Activated CD4-positive, CD25-positive, alpha-beta regulatory T cell treated with anti-CD3 and anti-CD28 coated beads, Interleukin-2, amount 50 U/mL, for 24 hours (primary cell): Measurements from ENCODE around the gene ITPA.

ENCODE experiments used
- ATAC-seq, 2 donors: fragments of 150-1000 bp; cut with Tn5 transposase; one replicate each; pipeline ENCODE4 v1.10.0; 2021; ENCODE audit warnings: mild to moderate bottlenecking in 1 of 2, moderate library complexity in 1 of 2

Gene ITPA

DNA sequence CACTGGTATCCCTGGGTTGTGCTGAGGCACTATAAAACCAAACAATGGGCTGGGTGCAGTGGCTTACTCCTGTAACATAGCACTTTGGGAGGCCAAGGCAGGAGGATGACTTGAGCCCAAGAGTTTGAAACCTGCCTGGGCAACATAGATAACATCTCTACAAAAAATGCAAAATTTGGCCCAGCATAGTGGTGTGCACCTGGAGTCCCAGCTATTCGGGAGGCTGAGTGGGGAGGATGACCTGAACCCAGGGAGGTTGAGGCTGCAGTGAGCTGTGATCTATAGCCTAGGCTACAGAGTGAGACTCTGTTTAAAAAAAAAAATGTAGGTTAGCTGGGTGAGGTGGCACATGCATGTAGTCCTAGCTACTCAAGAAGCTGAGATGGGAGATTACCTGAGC, 37.4 kb downstream of the ITPA start:
- no peak for ATAC-seq

DNA sequence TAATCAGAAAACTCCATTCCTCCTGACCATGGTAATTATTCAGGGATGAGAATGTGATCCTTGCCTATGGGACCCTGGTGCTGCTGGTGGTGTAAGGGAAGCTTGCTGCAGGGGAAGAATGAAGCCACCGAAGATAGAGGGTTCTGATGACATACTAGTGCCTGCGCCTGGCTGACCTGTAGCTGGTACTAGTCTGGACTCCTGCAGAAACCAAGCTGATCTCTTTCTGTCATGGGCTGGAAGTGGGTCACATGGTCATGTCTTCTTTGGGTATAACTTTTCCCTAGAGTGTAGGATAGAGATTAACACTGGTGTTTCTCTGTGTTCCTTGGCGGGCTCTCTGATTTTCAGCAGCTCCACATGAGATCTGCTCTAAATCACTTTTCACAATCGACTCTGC, 38.3 kb downstream of the ITPA start:
- ATAC-seq, result no peak

DNA sequence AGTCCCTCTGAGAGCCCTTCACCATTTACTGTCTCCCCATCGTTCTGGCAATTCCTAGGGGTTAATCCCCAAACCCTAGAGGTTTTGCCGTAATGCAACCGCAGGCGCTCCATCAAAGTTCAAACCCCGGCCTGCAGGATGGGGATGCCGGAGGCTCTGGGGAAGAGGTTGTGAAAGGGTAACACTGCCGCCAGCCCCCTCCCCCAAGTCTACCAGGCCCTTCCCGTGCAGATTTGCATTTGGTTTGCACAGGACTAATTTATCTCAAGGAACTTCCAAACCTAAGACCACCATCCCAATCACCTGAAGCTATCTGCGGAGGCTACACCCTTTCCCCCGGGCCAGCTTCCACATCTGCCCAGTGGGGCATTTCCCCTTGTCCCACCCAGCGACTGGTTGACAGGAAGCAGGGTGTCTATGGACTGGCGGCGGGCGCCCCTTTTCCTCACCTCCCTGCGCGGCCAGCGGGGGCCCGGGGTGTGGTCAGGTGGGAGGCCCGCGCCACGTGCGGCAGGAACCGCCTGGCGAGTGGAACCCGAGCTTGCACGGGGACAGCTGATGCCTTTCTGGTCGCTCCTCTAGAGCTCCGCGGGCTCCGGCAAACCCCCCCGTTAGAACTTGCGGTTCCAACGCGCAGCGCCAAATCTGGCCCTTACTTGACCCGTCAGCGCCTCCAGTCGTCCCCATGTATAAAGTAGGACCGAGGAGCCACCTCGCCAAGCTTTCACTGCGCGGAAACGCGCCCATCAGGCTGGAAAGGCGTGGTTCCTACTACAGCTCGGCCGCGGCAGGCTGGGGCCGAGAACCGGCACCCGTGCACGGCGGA, 39.1 kb downstream of the ITPA start:
- ATAC-seq, result peak; percentile 42 to 60

DNA sequence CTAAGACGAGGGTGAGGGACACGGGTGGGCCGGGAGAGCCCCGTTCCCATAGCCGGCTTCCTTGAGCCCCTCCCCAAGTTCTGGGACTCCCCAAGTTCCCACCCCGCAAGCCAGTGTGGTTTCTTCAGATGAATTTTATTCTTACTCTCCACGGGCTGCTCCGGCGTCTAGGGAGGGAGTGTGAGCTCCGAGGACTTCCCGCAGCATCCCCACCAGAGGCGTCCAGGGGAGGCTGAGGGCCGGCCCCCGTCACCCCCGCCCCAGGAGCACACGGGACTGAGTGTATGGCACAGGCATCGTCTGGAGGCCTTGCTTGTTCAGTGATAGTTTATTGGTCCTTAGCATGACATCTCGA, 39.7 kb downstream of the ITPA start:
- ATAC-seq, result no peak

DNA sequence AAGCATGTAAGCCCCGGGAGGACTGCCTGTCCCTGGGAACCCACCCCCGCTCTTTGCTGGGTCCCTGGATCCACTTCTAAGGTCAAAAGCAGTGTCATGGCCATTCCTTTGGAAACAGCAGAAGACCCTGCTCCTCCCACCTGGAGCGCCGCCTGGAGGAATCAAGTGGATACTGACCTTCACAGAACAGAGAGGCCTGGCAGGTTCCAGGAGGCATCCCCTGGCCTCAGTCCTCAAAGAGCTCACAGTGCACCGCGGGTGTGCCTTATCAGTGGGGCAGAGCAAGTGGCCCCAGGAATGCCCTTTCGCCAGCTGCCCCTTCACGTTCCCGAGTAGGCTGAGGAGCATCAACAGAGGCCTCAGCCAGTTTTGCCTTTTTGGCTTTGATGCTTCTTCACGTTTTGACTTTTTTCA, 40.8 kb downstream of the ITPA start:
- ATAC-seq, result no peak

GRCh38 chr20:3251806-3252205, 42.5 kb downstream of the ITPA start:
- peak in 1 of 2 donors; percentile 42 for ATAC-seq

GRCh38 chr20:3255728-3256127, 46.4 kb downstream of the ITPA start:
- no peak for ATAC-seq

DNA sequence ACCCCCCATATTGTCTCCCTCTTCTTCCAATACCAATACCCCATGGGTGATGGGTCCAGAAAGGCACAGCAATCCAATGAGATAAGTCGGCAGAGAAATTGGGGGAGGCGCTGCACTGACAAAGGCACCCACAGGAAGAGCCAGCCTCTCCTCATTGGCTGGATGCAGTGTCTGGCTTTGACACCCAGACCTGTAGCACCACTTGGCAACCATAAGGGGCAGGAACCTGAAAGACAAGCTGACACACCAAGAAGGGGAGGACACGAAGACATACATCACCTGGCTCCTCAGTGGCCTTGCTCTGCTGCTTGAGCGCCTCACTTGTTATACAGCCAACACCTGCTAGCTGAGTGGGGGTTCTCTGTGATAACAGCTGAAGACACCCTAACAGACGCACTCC, 49.1 kb downstream of the ITPA start:
- no peak for ATAC-seq

GRCh38 chr20:3262566-3262965, 53.3 kb downstream of the ITPA start:
- ATAC-seq, result no peak

- no peak for ATAC-seq
Measured at GRCh38 chr20:3270051-3270450, 60.8 kb downstream of the ITPA start.

- no peak for ATAC-seq
Measured at GRCh38 chr20:3273371-3273770, 64.1 kb downstream of the ITPA start.
